Upper lobe of left lung (tissue), 4 donors: ENCODE data around the gene MED8.

Experiments
- CTCF ChIP-seq, 6 experiments: fragments of 450-650 bp in 4 of 6; fragments of 200-600 bp in 2 of 6; sonication (generic) in 2 of 6; IDR thresholded peaks; one replicate each; pipeline ENCODE4 v1.5.1; 2016 to 2019; ENCODE audit warnings: antibody characterized with exemption in 6 of 6
- POLR2A ChIP-seq, 4 donors: fragments of 450-650 bp; IDR thresholded peaks; one replicate each; pipeline ENCODE4 v1.5.1; 2016 to 2017; ENCODE audit warnings: antibody characterized with exemption in 4 of 4, mild to moderate bottlenecking in 2 of 4
- POLR2AphosphoS5 ChIP-seq, 2 donors: sonication (generic); formaldehyde crosslinking; IDR thresholded peaks; one replicate each; pipeline ENCODE4 v1.5.1; 2017; ENCODE audit warnings: antibody characterized with exemption in 2 of 2

GRCh38 chr1:43386676-43387075 lies 2.9 kb downstream of the MED8 start:
- no peak for TF ChIP-seq POLR2AphosphoS5 (IDR thresholded peaks at IDR 0.05)
- no peak for TF ChIP-seq CTCF (IDR thresholded peaks at IDR 0.05)
- TF ChIP-seq POLR2A (IDR thresholded peaks at IDR 0.05): no peak
